ENCODE measurements around the gene MCOLN2. TPM values are rescaled to one million over a fixed set of nuclear protein-coding genes. Genes with fewer than 3 reads are reported as not detected.

MCOLN2 gene
- total and polyA plus RNA-seq, 2 of the 8 experiments (the other 6 are each of a cell fraction or from before 2014, with no cell fraction given): 1.7 to 6.1 TPM

DNA sequence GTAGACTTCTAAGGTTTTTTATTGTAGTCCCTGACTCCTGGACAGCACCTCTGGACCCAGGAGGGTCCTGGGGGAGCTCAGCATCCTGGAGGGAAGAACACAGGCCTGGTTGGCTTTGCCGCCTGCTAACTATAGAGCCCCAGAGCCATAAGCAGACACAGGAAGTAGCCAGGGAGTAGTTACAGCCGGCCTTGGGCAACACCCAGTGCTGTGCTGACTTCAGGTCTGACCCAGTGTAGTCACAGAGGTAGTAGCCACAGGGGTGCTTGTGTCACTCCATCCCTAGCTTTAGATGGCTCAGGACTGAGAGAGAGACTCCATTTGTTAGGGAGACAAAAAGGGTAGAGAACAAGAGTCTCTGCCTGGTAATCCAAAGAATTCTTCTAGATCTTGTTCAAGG lies 21.9 kb downstream of the MCOLN2 start:
- no peaks in the 10 kb centered on the region for H3K9me3 ChIP-seq (ENCODE audit: insufficient read depth in 2 of 2, low read depth in 1 of 2, low read length in 1 of 2)
- no peak for DNase-seq (ENCODE audit: low read depth in 1 of 2, low spot score in 2 of 2)
- no peak overlapping the region for H3K27ac ChIP-seq (ENCODE audit: low read depth, low read length)
- H3K4me3 ChIP-seq (ENCODE audit: extremely low read depth in 1 of 4, insufficient read depth in 2 of 4, low read depth in 3 of 4, low read length in 4 of 4): no peak overlapping the region
- no peak overlapping the region for H3K18ac ChIP-seq (ENCODE audit: extremely low read depth, low read length)
- H4K91ac ChIP-seq (replicated peaks; ENCODE audit: insufficient read length, low read length): no peak overlapping the region
- no peaks in the 10 kb centered on the region for H3K27me3 ChIP-seq (replicated peaks in 1 of 4; ENCODE audit: control insufficient read depth in 3 of 4, extremely low read depth in 1 of 4, insufficient read depth in 3 of 4, low read length in 3 of 4)
- no peak overlapping the region for H3K9ac ChIP-seq (replicated peaks in 1 of 4; ENCODE audit: extremely low read depth in 1 of 4, low read depth in 3 of 4, low read length in 3 of 4)
- H3K4ac ChIP-seq (replicated peaks; ENCODE audit: insufficient read length, low read depth, low read length): no peak overlapping the region
- H3K4me2 ChIP-seq (ENCODE audit: insufficient read depth in 1 of 2, low read depth in 2 of 2, low read length in 2 of 2): no peak overlapping the region
- H4K20me1 ChIP-seq (replicated peaks in 1 of 2; ENCODE audit: control insufficient read depth in 1 of 2, insufficient read depth in 2 of 2, low read length in 2 of 2): no peaks in the 10 kb centered on the region
- H2BK5ac ChIP-seq (ENCODE audit: low read depth, low read length): no peak overlapping the region
- no peaks in the 10 kb centered on the region for H3K79me1 ChIP-seq (ENCODE audit: low read depth, low read length)
- FAIRE-seq: no peak
- H2BK20ac ChIP-seq (ENCODE audit: low read length): no peak overlapping the region
- no peak overlapping the region for H2BK120ac ChIP-seq (replicated peaks; ENCODE audit: low read depth, low read length)
- no peak overlapping the region for H2BK12ac ChIP-seq (ENCODE audit: low read depth, low read length)
- ChIA-PET CTCF (ENCODE audit: partially characterized antibody) (interaction anchor here (1.1 to 1.6 kb wide), 4 partner anchors 30 to 73 kb away, joined by 3 to 4 read pairs (median 4); no protein-coding TSS in a partner anchor), POLR2A (ENCODE audit: partially characterized antibody) (no interaction called here)
- H4K5ac ChIP-seq (ENCODE audit: insufficient read length, low read depth, low read length): no peak overlapping the region
- H3K4me1 ChIP-seq (replicated peaks in 1 of 4; ENCODE audit: control insufficient read depth in 3 of 4, insufficient read depth in 4 of 4, low read length in 3 of 4): peaks cover 0 to 5% (median 0%) of the 10 kb centered on the region in 4 experiments; a peak in 3 of 7 replicates
- H2AFZ ChIP-seq (ENCODE audit: low read length): no peak overlapping the region
- WGBS, 2 experiments (ENCODE audit: extremely low coverage in 1 of 2, insufficient coverage in 1 of 2, insufficient read length in 1 of 2, insufficient replicate concordance in 2 of 2, low coverage in 1 of 2, low lambda C conversion rate in 2 of 2, missing lambda C conversion rate in 1 of 2): 64% methylated on average over 2 of the region's 2 CpGs; no CpG with 5 or more reads in 1 of the 2 experiments
- no peak overlapping the region for H2AK5ac ChIP-seq (ENCODE audit: low read depth, low read length)
- H3K36me3 ChIP-seq (ENCODE audit: control insufficient read depth in 2 of 4, insufficient read depth in 4 of 4, low read length in 3 of 4): no peaks in the 10 kb centered on the region
- H2BK15ac ChIP-seq (ENCODE audit: low read length): no peak overlapping the region
- H3K56ac ChIP-seq (replicated peaks; ENCODE audit: insufficient read length, low read depth, low read length): no peak overlapping the region
- no peak overlapping the region for H4K8ac ChIP-seq (ENCODE audit: extremely low read depth, insufficient read depth, low read length)
- H3K23me2 ChIP-seq (ENCODE audit: low read depth, low read length): no peaks in the 10 kb centered on the region
- H3K79me2 ChIP-seq (ENCODE audit: control insufficient read depth in 1 of 2, insufficient read depth in 2 of 2, low read length in 2 of 2): no peaks in the 10 kb centered on the region
- H3K23ac ChIP-seq (ENCODE audit: insufficient read length): no peak overlapping the region
- no peak overlapping the region for H3K14ac ChIP-seq (ENCODE audit: insufficient read length)
- TF ChIP-seq SP1 (IDR thresholded peaks at IDR 0.05; ENCODE audit: low read depth, low read length): no peak
- no peak for TF ChIP-seq CTBP2 (IDR thresholded peaks at IDR 0.05; ENCODE audit: borderline replicate concordance, insufficient read depth, insufficient read length, low read length)
- TF ChIP-seq TEAD4 (IDR thresholded peaks at IDR 0.05; ENCODE audit: low read depth, low read length): no peak
- TF ChIP-seq, protein P1, sequence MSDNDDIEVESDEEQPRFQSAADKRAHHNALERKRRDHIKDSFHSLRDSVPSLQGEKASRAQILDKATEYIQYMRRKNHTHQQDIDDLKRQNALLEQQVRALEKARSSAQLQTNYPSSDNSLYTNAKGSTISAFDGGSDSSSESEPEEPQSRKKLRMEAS (IDR thresholded peaks at IDR 0.05): no peak
- no peak for TF ChIP-seq CBX5 (IDR thresholded peaks at IDR 0.05; ENCODE audit: low read depth, low read length)
- no peak for TF ChIP-seq RNF2 (IDR thresholded peaks at IDR 0.05; ENCODE audit: borderline replicate concordance, low read depth, low read length, missing control alignments, poor library complexity, severe bottlenecking)
- TF ChIP-seq POU5F1 (IDR thresholded peaks at IDR 0.05; ENCODE audit: low read depth, low read length): no peak
- no peak for TF ChIP-seq BCL11A (IDR thresholded peaks at IDR 0.05; ENCODE audit: low read depth in 2 of 2, low read length in 2 of 2)
- TF ChIP-seq JUN (IDR thresholded peaks at IDR 0.05; ENCODE audit: low read depth, low read length): no peak
- TF ChIP-seq, protein P2, sequence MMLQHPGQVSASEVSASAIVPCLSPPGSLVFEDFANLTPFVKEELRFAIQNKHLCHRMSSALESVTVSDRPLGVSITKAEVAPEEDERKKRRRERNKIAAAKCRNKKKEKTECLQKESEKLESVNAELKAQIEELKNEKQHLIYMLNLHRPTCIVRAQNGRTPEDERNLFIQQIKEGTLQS (IDR thresholded peaks at IDR 0.05; ENCODE audit: insufficient read depth, low read depth, low read length): no peak
- TF ChIP-seq SIN3A (conservative IDR thresholded peaks at IDR 0.05 in 1 of 2, IDR thresholded peaks at IDR 0.05 in 1 of 2; ENCODE audit: low read depth in 1 of 2, low read length in 2 of 2): no peak
- TF ChIP-seq POLR2AphosphoS5 (IDR thresholded peaks at IDR 0.05; ENCODE audit: low read depth, low read length): no peak
- TF ChIP-seq EZH2 (IDR thresholded peaks at IDR 0.05; ENCODE audit: low read depth, low read length, severe bottlenecking): no peak
- TF ChIP-seq POLR2A (IDR thresholded peaks at IDR 0.05; ENCODE audit: control extremely low read depth in 1 of 2, low read depth in 2 of 2, low read length in 2 of 2): no peak

Measured in H1 (cell line).